GM21737 (cell line): ENCODE results near the gene TRABD2B.

Experiments
- ATAC-seq: cut with Tn5 transposase; IDR thresholded peaks from one replicate; pipeline ENCODE4 v1.9.1; 2021; ENCODE audit warnings: mild to moderate bottlenecking, moderate library complexity; ENCODE audit not compliant: unreplicated experiment

TRABD2B gene

GRCh38 chr1:48022306-48022705, 25.1 kb upstream of the TRABD2B start:
- ATAC-seq = no peak

- ATAC-seq = no peak
Measured at GRCh38 chr1:48021792-48022191, 24.6 kb upstream of the TRABD2B start.

- no peak for ATAC-seq
Measured at GRCh38 chr1:48019714-48020315, 22.6 kb upstream of the TRABD2B start.

- no peak for ATAC-seq
Measured at GRCh38 chr1:48018799-48019198, 21.6 kb upstream of the TRABD2B start.

GRCh38 chr1:48017716-48018115, 20.5 kb upstream of the TRABD2B start:
- no peak for ATAC-seq

GRCh38 chr1:48016515-48016914, 19.3 kb upstream of the TRABD2B start:
- no peak for ATAC-seq

GRCh38 chr1:48013270-48013669, 16.1 kb upstream of the TRABD2B start:
- ATAC-seq = no peak

- ATAC-seq = no peak
Measured at GRCh38 chr1:48007047-48007446, 9.9 kb upstream of the TRABD2B start.

- ATAC-seq = no peak
Measured at GRCh38 chr1:48006264-48006663, 9.1 kb upstream of the TRABD2B start.

GRCh38 chr1:48005253-48006117, 8.3 kb upstream of the TRABD2B start:
- ATAC-seq = no peak

- no peak for ATAC-seq
Measured at GRCh38 chr1:48003741-48004531, 6.8 kb upstream of the TRABD2B start.

GRCh38 chr1:48002142-48002541, 5.0 kb upstream of the TRABD2B start:
- ATAC-seq = no peak

- no peak for ATAC-seq
Measured at GRCh38 chr1:48001696-48002095, 4.5 kb upstream of the TRABD2B start.

- ATAC-seq = no peak
Measured at GRCh38 chr1:48000883-48001282, 3.7 kb upstream of the TRABD2B start.

- no peak for ATAC-seq
Measured at GRCh38 chr1:47999097-47999496, 1.9 kb upstream of the TRABD2B start.

- no peak for ATAC-seq
Measured at GRCh38 chr1:47998396-47998990, 1.3 kb upstream of the TRABD2B start.

GRCh38 chr1:47996406-47997226, 569 bp downstream of the TRABD2B start:
- ATAC-seq = no peak

- no peak for ATAC-seq
Measured at GRCh38 chr1:47996060-47996405, 1.2 kb downstream of the TRABD2B start.

- no peak for ATAC-seq
Measured at GRCh38 chr1:47995306-47996050, 1.7 kb downstream of the TRABD2B start.
